Esophagus muscularis mucosa (tissue), 4 donors: ENCODE measurements around the gene PIAS4. TPM values are rescaled to one million over a fixed set of nuclear protein-coding genes. Genes with fewer than 3 reads are reported as not detected.

Source experiments
- DNase-seq: peaks from one replicate; pipeline ENCODE4 v3.0.0-alpha.2; 2017; ENCODE audit errors: extremely low spot score
- H3K27ac ChIP-seq, 4 donors: fragments of 200-600 bp; sonication (generic); replicated peaks in 1 of 4; 1 replicate in 3 of 4; 2 replicates in 1 of 4; pipeline ENCODE4 v1.5.1; 2016 to 2019; ENCODE audit warnings: mild to moderate bottlenecking in 1 of 4
- H3K27me3 ChIP-seq, 4 donors: fragments of 200-600 bp; sonication (generic); one replicate each; pipeline versions ENCODE4 v1.5.1 to v1.6.0; 2016 to 2019
- H3K36me3 ChIP-seq, 4 donors: fragments of 200-600 bp; sonication (generic); one replicate each; pipeline ENCODE4 v1.5.1; 2016 to 2019
- H3K4me1 ChIP-seq, 4 donors: fragments of 200-600 bp; sonication (generic); one replicate each; pipeline ENCODE4 v1.5.1; 2016 to 2019
- H3K4me3 ChIP-seq, 4 donors: fragments of 200-600 bp; sonication (generic); 1 replicate in 2 of 4; 2 replicates in 2 of 4; pipeline ENCODE4 v1.5.1; 2016 to 2019; ENCODE audit warnings: mild to moderate bottlenecking in 4 of 4, moderate library complexity in 1 of 4
- H3K9me3 ChIP-seq, 4 donors: fragments of 200-600 bp; sonication (generic); 1 replicate in 3 of 4; 2 replicates in 1 of 4; pipeline ENCODE4 v1.5.1; 2016 to 2019
- CTCF ChIP-seq, 3 experiments: fragments of 200-600 bp in 2 of 3; fragments of 450-650 bp in 1 of 3; sonication (generic) in 2 of 3; IDR thresholded peaks; one replicate each; pipeline ENCODE4 v1.5.1; 2017 to 2019; ENCODE audit warnings: antibody characterized with exemption in 3 of 3, mild to moderate bottlenecking in 2 of 3, moderate library complexity in 1 of 3
- EP300 ChIP-seq: sonication (generic); formaldehyde crosslinking; IDR thresholded peaks from one replicate; pipeline ENCODE4 v1.6.1; 2017; ENCODE audit warnings: antibody characterized with exemption
- POLR2A ChIP-seq: fragments of 450-650 bp; IDR thresholded peaks from one replicate; pipeline ENCODE4 v1.6.1; 2017; ENCODE audit warnings: antibody characterized with exemption, moderate library complexity, mild to moderate bottlenecking, low read depth
- POLR2AphosphoS5 ChIP-seq, 2 donors: sonication (generic); formaldehyde crosslinking; IDR thresholded peaks; one replicate each; pipeline ENCODE4 v1.6.1; 2017; ENCODE audit warnings: antibody characterized with exemption in 2 of 2
- WGBS: methylation state at CpG from one replicate; pipeline ENCODE4 v1.1.5; 2018; 5-methylcytosine and 5-hydroxymethylcytosine counted together
- intact Hi-C: fragments of 100-400 bp; cut with DNase I; formaldehyde crosslinking; loops from one replicate; pipeline ENCODE4 v1.15.1; 2023
- total RNA-seq, 4 donors: library from RNA; depleted of rRNA; stranded (reverse); fragments of >200 nt; gene quantifications; one replicate each; pipeline versions ENCODE4 v1.1.0 to v1.2.1, GENCODE V29; 2016

The PIAS4 gene
- total RNA-seq, 4 donors from 2014 or later = 16.6 to 34.1 (median 24.8) TPM

GRCh38 chr19:3968556-3969434 is 38.7 kb upstream of the PIAS4 start:
- no peaks in the 10 kb centered on the region for H3K27me3 ChIP-seq
- H3K4me3 ChIP-seq = peak overlapping the region; percentile 88 to 100 (median 98)
- WGBS = 30% methylated on average over 9 of the region's 9 CpGs
- no peaks in the 10 kb centered on the region for H3K9me3 ChIP-seq
- intact Hi-C loops = no loop called here
- peak; percentile 96 for DNase-seq
- peaks cover 52 to 69% (median 64%) of the 10 kb centered on the region in 4 donors for H3K4me1 ChIP-seq
- peak overlapping the region; percentile 99 to 100 (median 100) for H3K27ac ChIP-seq
- H3K36me3 ChIP-seq = peaks cover 16 to 50% (median 44%) of the 10 kb centered on the region in 4 donors
- TF ChIP-seq EP300 = peak; percentile 60
- TF ChIP-seq POLR2A = no peak
- no peak for TF ChIP-seq CTCF (IDR thresholded peaks at IDR 0.05)
- TF ChIP-seq POLR2AphosphoS5 (IDR thresholded peaks at IDR 0.05) = peak; percentile 90 to 96

- DNase-seq = no peak
- TF ChIP-seq POLR2A (peak; percentile 42), EP300 (no peak), CTCF (IDR thresholded peaks at IDR 0.05) (peak in 2 of 3 experiments; percentile 13 to 19), POLR2AphosphoS5 (IDR thresholded peaks at IDR 0.05) (peak; percentile 61 to 88)
- Histone ChIP-seq H3K27ac (peak overlapping the region; percentile 99 to 100 (median 100)), H3K27me3 (no peaks in the 10 kb centered on the region), H3K4me3 (peak overlapping the region; percentile 88 to 100 (median 98)), H3K36me3 (peaks cover 7 to 41% (median 35%) of the 10 kb centered on the region in 4 donors), H3K4me1 (peaks cover 50 to 63% (median 60%) of the 10 kb centered on the region in 4 donors), H3K9me3 (no peaks in the 10 kb centered on the region)
- intact Hi-C loops = loop anchor here (10.0 kb wide), 1 partner anchor 205 kb away; the partner anchor contains the start of genes APBA3 and MRPL54
- WGBS = 11% methylated on average over 23 of the region's 23 CpGs
Observed at GRCh38 chr19:3969435-3970312, 37.9 kb upstream of the PIAS4 start.

GRCh38 chr19:3970313-3970807 is 37.2 kb upstream of the PIAS4 start:
- H3K9me3 ChIP-seq = no peaks in the 10 kb centered on the region
- no peak for DNase-seq
- 0% methylated on average over 22 of the region's 22 CpGs for whole genome bisulfite sequencing
- peak overlapping the region; percentile 88 to 100 (median 98) for H3K4me3 ChIP-seq
- peaks cover 45 to 56% (median 53%) of the 10 kb centered on the region in 4 donors for H3K4me1 ChIP-seq
- H3K36me3 ChIP-seq = peaks cover 6 to 39% (median 33%) of the 10 kb centered on the region in 4 donors
- H3K27ac ChIP-seq = peak overlapping the region; percentile 99 to 100 (median 100)
- no peaks in the 10 kb centered on the region for H3K27me3 ChIP-seq
- no peak for TF ChIP-seq POLR2AphosphoS5 (IDR thresholded peaks at IDR 0.05)
- no peak for TF ChIP-seq POLR2A
- no peak for TF ChIP-seq EP300
- no peak for TF ChIP-seq CTCF (IDR thresholded peaks at IDR 0.05)
- intact Hi-C loops = loop anchor here (10.0 kb wide), 1 partner anchor 206 kb away; the partner anchor contains the start of genes APBA3 and MRPL54

- peak; percentile 99 for DNase-seq
- Histone ChIP-seq H3K27ac (peak within 1 kb of the TSS; percentile 99 to 100 (median 100)), H3K9me3 (no peaks in the 10 kb centered on the region), H3K4me3 (peak within 1 kb of the TSS; percentile 88 to 100 (median 98)), H3K36me3 (peaks cover 9 to 39% (median 33%) of the 10 kb centered on the region in 4 donors), H3K27me3 (no peaks in the 10 kb centered on the region), H3K4me1 (peaks cover 43 to 50% (median 48%) of the 10 kb centered on the region in 4 donors)
- WGBS = 1% methylated on average over 58 of the region's 73 CpGs
- intact Hi-C loops = loop anchor here (10.0 kb wide), 1 partner anchor 206 kb away; the partner anchor contains the start of genes APBA3 and MRPL54
- TF ChIP-seq POLR2AphosphoS5 (IDR thresholded peaks at IDR 0.05) (peak; percentile 92 to 95), CTCF (IDR thresholded peaks at IDR 0.05) (peak in 1 of 3 experiments; percentile 34), POLR2A (peak; percentile 96), EP300 (no peak)
Observed at GRCh38 chr19:3970808-3971598, 36.5 kb upstream of the PIAS4 start, which contains the start of gene DAPK3. DAPK3 (minus strand) TSS chr19:3971099; CDS start chr19:3969735, 1,364 bp downstream.
